AG10803 (cell line): ENCODE data around the gene SETBP1.

Experiments
- DNase-seq: peaks from one replicate; pipeline ENCODE4 v3.0.0; 2010; ENCODE audit warnings: low read depth
- H3K4me3 ChIP-seq: 2 replicates; pipeline ENCODE4 v1.5.1; 2011; ENCODE audit warnings: mild to moderate bottlenecking, low read length, control low read depth
- TF ChIP-seq, protein P1 (sequence below): conservative IDR thresholded peaks from 2 replicates; pipeline ENCODE4 v1.5.1; 2011; ENCODE audit warnings: mild to moderate bottlenecking, low read length, control low read depth, inconsistent platforms

The SETBP1 gene

DNA sequence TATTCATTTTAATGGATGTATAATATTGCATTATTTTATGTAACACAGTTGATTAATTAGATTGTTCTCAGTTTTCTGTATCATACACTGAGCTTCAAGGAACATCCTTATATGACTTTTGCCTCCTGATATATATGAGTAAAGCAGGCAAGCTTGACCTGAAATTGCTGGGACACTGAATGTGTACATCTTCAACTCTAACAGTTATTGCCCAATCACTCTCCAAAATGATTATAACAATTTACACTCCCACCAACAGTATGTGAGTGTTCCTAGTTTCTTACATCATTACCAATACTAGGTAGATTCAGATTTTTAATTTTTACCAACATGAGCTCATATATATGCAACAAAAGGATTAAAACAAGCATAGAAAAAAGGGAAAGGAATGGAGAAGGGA is 379.4 kb downstream of the SETBP1 start:
- DNase-seq = no peak
- TF ChIP-seq, protein P1, sequence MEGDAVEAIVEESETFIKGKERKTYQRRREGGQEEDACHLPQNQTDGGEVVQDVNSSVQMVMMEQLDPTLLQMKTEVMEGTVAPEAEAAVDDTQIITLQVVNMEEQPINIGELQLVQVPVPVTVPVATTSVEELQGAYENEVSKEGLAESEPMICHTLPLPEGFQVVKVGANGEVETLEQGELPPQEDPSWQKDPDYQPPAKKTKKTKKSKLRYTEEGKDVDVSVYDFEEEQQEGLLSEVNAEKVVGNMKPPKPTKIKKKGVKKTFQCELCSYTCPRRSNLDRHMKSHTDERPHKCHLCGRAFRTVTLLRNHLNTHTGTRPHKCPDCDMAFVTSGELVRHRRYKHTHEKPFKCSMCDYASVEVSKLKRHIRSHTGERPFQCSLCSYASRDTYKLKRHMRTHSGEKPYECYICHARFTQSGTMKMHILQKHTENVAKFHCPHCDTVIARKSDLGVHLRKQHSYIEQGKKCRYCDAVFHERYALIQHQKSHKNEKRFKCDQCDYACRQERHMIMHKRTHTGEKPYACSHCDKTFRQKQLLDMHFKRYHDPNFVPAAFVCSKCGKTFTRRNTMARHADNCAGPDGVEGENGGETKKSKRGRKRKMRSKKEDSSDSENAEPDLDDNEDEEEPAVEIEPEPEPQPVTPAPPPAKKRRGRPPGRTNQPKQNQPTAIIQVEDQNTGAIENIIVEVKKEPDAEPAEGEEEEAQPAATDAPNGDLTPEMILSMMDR = no peak

DNA sequence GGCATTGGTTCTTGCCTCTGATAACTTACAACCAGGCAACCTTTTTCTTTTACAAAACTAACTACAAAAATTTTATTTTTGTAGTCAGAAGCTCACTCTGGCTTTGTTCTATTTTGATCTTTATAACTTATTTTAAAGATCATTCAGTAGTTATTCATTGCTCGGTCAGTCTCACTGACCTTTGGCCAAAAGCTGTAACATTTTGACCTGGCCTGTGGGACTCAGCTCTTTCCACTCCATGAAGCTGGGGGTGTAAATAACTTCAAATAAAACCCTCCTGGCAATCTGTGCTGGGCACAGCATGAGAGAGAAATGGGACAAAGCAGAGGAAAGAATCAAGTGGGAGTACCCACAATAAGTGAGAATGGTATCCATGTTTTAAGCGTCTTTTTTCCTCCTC is 380.7 kb downstream of the SETBP1 start:
- no peak overlapping the region for H3K4me3 ChIP-seq
- TF ChIP-seq, protein P1 = no peak
- no peak for DNase-seq

More for the DNA sequence above, 379.4 kb downstream of the SETBP1 start:
- no peak overlapping the region for H3K4me3 ChIP-seq

DNA sequence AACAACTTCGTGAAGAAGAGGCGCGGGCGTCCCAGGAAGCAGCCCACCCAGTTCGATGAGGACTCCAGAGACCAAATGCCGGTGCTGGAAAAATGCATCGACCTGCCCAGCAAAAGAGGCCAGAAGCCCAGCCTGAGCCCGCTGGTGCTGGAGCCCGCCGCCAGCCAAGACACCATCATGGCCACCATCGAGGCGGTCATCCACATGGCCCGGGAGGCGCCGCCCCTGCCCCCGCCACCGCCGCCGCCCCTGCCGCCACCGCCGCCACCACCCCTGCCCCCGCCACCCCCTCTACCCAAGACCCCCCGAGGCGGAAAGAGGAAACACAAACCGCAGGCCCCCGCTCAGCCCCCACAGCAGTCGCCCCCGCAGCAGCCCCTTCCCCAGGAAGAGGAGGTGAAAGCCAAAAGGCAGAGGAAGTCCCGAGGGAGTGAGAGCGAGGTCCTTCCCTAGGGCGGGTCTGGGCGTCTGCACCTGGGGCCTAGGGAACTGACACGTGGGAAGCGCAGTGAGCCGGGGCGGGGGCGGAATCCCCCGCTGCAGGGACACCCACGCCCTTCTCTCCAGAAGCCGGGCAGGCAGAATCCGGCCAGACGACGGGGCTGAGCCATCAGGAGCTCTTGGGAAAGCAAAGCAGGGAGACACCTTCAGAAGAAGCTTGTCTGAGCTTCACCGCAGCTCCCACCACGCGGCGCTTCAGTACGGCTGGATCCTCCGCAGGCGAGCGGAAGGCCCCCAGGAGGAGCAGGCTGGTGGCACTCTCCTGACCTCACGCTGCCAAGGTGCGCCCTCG is 382.8 kb downstream of the SETBP1 start:
- TF ChIP-seq, protein P1 = no peak

DNA sequence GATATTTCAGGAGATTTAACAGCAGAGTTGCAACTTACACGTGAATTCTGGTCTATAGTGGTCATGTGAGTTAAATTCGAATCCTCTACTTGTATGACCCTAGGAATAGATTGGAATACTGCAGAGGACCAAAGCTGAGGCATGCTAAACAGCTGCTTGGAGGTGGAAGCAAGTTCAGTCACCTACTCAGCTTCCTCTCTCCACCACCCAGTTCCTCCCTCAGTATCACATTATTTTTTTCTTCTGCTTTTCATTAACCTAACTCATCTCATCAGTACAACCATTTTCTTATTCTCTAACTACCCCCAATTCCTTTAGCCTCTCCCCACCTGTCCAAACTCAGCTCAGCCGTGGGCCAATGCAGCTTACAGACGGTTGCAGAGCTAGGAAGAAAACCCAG is 385.5 kb downstream of the SETBP1 start:
- H3K4me3 ChIP-seq = no peak overlapping the region
- TF ChIP-seq, protein P1 = no peak
- no peak for DNase-seq

More for the DNA sequence above, 382.8 kb downstream of the SETBP1 start:
- DNase-seq = no peak
- H3K4me3 ChIP-seq = no peak overlapping the region

DNA sequence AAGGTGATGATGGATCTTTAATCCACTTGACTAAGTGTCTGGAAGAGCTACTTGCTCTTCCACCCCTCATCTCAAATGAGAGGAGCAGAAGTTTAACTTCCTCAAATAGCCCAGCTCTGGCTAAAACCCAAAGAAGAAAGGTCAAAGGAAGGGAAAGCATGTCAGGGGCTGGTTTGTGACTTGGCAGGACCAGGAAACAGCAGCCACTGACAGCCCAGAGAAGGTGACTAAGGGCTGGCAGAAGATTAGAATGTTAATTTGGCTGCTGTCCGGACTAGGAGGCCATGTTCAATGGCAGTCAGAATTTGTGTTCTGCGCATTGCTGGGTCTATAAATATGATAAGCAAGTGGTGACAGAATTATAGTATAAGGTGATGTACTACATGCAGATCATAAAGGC is 386.2 kb downstream of the SETBP1 start:
- TF ChIP-seq, protein P1 = no peak
- peak; percentile 15 for DNase-seq
- H3K4me3 ChIP-seq = no peak overlapping the region

DNA sequence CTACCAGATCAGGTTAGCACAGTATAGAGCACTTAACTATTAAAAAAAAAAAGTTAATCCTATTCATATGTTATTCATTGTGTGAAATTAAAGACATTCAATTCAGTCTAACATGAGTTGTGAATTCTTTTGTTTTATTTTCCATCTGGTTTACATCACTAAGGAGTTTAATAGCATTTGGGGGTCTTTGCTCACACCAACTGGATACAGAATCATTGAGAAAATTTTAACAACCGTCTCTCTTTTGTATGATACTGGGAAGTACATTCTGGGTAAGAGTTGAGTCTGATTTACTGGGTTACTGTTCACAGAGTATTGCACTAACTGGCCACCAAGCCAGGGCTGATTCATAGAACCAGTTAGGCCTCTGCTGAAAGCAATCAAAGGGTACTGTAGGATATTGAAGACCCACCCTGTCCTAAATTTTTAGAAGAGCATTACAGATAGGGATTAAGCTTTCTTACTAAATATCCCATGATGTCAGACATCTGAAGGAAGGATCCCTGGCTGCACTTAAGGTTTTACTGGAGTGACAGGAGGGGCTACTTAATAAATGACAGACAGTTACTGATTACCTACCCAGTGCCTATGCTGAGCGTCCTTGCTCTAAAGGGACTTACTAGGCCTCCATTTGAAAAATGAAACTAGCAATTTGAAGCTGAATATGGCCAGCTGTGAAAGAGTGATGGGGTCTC is 387.9 kb downstream of the SETBP1 start:
- no peak for DNase-seq
- no peak overlapping the region for H3K4me3 ChIP-seq
- TF ChIP-seq, protein P1 = no peak

DNA sequence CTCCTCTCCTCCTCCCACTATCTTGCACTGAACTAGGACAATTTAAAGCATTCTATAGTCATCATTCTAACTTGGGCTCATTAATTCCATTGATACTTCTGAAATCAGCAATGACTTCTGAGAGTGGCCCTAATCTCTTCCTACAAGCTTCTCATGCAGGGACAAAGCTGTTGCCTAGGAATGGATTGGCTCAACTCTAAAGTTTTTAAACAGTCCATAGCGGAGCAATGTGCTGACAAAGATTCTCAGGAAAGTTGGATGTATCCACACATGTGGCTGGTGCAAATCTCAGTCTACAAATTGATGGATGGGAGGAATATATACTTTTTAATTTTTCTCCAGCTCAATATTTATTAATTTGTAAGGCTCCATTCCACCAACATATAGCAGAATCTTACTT is 388.9 kb downstream of the SETBP1 start:
- no peak overlapping the region for H3K4me3 ChIP-seq
- TF ChIP-seq, protein P1 = no peak
- no peak for DNase-seq
